Ramos (cell line): ENCODE results near the gene HSPA9.

Source experiments
- in situ Hi-C: fragments of 300-500 bp; cut with MboI; formaldehyde crosslinking; loops from one replicate; pipeline ENCODE4 v1.14.3; 2022; ENCODE audit warnings: low sequenced_read_pairs; ENCODE audit not compliant: unreplicated experiment

HSPA9 gene

DNA sequence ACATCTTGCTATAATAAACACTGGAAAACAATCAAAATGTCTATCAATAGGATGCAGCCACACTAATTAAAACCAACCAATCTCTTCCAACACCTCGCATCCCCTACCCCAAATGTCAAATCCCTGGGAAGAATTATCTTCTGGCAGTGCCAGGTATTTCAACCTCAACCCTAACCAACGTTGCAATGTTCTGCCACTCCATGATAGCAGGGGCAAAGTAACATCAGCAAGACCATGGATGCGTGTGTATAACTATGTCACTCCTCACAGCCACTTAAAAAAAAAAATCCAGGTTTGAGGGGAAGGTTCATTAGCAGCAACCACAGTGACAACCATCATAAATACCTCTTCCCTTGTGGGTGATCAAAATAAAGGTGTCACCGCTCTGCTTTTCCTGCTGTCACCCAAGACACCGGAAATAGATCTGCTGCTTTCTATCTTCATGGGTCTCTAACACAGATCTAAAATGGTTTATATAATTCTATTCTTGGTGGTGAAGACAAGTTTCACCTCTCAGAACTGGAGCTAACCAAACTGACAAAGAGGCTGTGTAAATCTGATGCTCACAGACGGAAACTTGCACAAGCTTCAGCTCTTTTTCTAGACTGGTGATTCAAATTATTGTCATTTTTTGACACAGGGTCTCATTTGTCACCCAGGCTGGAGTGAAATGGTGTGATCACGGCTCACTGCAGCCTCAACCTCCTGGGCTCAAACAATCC lies 9.9 kb downstream of the HSPA9 start:
- in situ Hi-C loops, result no loop called here

DNA sequence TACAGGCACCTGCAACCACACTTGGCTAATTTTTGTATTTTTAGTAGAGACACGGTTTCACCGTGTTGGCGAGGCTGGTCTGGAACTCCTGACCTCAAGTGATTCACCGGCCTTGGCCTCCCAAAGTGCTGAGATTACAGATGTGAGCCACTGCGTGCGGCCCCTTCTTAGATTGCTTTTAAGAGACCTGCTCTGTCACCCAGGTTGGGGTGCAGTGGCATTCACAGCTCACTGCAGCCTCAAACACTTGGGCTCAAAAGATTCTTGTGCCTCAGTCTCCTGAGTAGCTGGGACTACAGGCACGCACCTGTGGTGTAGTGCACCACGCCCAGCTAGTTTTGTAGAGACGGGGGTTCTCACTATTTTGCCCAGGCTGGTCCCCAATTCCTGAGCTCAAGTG lies 11.0 kb downstream of the HSPA9 start:
- in situ Hi-C loops, result no loop called here

DNA sequence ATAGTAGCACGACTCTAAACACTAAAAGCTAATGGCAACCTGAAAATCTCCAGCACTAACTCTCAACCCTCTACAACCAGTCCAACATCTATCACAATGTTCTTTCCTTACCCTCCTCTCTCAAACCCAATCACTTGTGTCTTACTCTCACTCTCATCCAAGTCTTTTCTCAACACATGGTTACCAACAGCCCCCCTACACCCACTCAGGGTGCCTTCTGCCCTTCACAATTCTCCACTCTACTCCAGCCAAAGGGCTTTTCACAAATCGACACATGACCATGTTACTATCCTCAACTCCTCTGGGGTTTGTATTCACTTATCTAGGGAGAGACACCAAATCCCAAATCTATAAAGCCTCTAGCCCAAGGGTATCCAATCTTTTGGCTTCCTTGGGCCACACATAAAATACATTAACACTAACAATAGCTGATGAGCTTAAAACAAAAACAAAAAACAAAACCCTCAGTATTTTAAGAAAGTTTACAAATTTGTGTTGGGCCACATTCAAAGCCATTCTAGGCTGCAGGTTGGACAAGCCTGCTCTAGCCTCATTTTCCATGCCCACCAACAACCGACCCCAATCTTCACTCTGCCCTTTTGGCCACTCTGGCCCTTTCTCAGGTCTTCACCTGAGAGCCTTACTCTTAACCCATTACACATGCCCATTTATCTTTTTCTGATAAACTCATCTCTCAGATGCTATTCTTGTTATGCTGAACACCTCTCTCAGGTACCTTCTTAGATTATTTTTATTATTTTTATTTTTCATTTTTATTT lies 11.7 kb downstream of the HSPA9 start:
- in situ Hi-C loops, result no loop called here

DNA sequence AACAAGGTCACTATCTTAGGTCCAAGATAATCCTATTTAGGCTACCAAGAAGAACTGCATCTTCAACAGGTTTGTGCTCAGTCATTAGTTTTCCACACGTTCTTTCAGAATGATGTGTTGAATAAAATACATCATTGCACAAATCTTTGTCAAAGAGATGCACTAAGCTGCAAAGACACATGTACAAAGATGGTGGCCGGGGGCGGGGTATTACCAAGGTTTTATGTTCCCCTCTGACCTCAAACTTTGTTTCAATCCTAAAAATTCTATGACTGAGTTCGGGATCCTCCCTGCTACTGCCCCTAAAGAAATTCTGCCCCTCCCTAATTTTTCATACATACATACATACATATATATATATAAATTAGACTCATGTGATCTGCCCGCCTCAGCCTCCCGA lies 14.2 kb downstream of the HSPA9 start:
- in situ Hi-C loops, result no loop called here

DNA sequence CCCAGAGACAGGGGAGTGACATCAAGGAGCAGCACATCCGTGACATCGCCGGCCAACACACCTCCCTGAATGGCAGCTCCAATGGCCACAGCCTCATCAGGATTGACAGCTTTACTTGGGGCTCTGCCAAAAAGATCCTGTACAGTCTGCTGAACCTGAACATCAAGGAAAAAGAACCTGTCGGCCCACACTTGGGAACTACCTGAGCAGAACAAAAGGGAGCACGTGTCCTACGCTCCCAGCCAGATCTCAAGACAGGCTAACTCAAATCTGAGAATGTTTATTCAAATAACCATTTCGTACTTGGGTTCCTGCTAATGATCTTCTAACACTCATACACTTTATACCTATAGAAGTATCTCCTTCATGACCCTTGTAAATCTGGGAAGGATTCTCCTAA lies 15.3 kb downstream of the HSPA9 start:
- in situ Hi-C loops, result no loop called here

DNA sequence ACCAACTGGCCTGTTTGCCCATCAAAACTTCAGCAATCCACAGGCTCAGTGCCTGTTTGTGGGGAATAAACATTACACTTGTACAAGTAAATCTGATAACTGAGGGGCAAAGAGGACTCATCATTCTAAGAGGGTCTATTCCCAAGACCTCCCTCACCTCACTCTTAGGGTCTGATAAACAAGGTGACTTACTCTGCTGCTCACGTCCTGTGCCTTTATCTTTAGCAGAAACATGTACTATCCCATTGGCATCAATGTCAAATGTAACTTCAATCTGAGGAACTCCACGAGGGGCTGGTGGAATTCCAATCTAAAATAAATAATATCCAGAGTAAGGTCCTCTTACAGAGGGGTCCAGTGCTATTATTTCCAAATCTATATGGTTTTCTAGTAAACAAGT lies 17.5 kb downstream of the HSPA9 start:
- in situ Hi-C loops, result no loop called here

DNA sequence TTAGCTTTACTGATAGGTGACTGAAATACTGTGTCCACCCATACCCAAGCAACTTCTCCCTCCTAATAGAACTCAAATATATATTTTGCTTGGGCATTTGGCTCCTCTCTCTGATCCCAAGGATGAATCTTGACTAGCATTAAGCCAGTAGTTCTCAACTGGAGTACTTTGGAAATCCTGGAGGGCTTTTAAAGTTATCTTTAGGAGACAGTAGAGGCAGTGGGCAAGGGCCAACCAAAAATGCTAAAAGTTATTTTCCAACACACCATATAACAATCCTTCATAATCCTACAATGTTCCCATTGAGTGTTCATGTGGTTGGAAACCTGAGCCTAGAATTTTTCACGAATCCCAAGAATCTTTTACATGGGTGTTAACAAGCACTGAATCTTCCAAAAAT lies 21.1 kb downstream of the HSPA9 start:
- in situ Hi-C loops, result no loop called here

DNA sequence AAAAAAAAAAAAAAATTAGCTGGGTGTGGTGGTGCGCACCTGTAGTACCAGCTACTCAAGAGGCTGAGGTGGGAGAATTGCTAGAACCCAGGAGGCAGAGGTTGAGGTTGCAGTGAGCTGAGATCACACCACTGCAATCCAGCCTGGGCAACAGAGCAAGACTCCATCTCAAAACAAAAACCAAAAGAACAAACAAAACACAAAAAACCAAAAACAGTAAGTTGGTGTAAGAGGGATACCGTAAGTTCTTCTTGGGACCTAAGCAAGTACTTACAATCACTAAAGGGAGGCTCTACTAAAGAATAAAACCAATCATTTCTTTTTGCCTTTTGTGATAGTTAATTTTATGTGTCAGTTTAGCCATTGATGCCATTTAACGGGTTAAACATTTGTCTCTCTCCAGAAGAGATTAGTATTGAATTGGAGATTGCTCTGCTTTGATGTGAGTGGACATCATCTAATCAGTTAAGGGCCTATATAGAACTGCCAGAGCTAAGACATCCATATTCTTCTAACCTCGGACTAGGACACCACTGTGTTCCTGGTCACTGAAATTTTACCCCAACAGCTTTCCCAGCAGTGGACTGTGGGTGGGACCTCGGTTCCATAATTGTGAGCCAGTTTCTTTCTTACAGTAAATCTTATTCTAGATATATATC lies 21.6 kb downstream of the HSPA9 start:
- in situ Hi-C loops, result no loop called here

DNA sequence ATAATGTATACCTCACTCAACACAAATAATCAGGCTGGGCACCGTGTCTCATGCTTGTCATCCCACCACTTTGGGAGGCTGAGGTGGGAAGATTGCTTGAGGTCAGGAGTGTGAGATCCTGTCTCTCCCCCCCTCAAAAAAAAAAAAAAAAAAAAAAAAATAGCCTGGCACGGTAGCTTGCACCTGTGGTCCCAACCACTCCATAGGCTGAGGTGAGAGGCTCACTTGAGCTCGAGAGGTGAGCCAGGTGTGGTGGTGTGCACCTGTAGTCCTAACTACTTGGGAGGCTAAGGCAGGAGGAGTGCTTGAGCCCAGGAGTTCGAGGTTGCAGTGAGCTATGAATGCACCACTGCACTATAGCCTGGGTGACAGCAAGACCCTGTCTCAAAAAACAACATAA lies 22.5 kb downstream of the HSPA9 start:
- in situ Hi-C loops, result no loop called here

DNA sequence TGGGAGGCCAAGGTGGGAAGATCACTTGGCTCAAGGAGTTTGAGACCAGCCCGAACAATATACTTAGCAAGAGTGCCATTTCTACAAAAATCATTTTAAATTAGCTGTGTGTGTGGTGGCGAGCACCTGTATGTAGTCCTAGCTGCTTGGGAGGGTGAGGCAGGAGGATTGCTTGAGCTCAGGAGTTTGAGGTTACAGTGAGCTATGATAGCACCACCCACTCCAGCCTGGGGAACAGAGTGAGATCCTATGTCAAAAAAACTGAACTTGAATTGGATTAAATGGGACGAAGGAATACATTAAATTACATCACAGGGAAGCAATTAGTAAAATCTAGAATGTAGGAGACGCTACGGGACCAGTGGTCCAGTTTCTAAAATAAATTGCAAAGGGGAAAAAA lies 25.8 kb downstream of the HSPA9 start:
- in situ Hi-C loops, result no loop called here

DNA sequence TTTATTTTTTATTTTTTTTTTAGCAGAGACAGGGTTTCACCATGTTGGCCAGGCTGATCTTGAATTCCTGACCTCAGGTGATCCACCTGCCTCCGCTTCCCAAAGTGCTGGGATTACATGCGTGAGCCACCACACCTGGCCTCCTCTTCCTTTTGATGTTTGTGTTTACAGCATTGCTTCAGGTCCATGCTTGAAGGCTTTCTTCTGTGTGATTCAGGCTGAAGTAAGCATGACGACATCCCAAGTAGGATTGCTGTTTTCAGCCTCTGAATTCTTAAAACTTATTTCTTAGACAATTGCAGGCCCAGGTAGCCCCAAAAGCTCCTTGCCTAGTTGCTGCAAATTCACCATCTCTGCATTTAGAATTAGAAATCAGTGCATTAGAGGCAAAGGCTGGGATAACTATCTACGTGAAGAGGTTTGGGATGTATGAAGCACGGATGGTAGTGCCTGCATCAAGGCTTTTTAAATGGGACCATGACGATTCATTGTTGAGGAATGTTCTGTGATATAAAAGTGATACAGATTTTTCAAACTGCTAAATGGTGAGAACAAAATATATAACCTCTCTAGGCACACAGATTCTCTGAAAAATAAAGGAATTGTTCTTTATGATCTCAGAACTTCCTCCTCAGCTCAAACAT lies 29.2 kb downstream of the HSPA9 start:
- in situ Hi-C loops, result no loop called here

DNA sequence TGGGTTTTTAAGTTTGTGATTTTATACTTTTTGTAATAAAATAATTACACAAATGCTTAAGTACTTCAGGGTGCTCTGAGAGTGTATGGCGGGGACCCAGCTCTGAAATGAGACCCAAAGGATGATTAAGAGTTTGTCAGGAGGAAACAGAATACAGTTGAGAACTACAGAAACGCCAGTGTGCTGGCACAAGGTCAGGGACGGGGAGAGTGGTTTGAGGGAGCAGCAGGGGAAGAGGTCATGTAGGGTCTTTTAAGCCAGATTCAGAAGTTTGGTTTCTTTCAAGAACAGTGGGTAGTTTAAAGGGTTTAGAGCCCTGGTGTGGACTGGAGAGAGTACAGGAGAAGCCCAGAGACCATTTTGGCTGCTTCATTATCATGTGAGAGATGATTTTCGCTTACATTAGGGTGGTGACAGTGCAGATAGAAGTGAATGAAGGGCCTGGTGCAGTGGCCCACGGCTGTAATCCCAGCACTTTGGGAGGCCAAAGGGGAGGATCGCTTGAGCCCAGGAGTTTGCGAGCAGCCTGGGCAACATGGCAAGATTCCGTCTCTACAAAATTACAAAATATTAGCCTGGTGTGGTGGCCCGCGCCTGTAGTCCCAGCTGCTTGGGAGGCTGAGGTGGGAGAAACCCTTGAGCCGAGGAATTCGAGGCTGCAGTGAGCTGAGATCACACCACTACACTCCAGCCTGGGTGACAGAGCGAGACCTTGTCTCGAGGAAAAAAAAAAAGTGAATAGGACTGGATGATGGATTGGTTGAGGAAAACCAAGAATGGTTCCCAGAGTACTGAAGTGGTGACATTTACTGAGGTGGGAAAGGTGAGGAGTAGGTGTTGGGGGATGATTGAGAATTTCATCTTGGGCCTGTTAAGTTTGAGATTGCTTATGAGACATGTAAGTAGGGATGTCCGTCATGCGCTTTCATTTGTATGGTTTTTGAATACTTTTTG lies 30.7 kb downstream of the HSPA9 start:
- in situ Hi-C loops, result no loop called here

DNA sequence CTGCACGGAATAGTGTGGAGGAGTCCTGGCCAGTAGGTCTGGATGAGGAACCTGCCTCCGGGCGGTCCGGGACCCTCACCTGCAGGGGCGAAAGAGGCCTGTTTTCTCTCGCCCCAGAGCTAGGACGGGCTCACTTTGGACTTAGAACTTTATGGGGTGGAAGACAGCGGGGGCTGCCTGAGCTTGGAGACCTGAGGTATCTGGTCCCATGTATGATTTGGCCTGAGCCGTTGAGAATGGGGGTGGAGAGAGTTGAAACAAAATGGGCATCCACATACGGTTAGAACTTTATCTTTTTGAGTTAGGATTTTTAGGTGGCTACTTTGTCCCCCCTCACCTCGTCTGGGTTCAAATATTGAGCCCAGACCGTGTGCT lies 31.5 kb downstream of the HSPA9 start:
- in situ Hi-C loops, result no loop called here

DNA sequence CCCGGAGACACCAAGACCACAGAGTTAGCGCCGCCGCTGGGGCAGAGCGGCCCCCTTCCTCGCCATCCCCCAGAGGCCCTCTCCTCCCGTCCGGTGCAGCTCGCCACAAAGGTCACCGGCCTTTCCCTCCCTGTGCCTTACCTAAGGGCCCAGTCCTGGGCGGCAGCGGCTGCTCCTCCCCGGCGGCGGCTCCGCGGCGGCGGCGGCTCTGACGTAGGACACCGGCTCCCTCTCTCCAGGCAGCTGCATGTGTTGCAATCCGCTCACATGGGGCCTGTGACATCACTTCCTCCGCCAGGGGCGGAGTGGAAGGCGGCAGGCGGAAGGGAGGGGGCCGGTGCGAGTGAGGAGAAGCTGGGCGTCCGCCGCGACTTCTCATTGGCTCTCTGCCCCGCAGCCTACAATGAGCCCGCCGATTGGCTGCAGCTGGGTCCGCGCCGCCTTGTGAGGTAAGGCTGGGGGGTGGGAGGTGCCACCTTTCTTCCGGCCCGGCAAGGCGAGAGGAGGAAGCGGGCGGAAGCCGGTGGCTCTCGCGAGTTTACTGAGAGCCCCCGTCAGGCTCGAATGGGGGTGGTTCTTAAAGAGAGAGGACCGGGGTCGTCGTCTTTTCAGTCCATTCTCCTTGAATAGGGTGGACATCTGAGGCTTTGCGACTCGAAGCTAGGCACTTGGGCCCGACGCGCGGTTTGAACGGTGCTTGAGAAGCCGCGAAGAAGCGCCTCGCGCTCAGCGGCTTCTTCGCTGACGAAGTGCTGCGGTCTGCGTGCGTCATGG lies 32.1 kb downstream of the HSPA9 start, which contains the start of gene ETF1:
ETF1 (minus strand) TSS at position 281 of the 774 bp plus-strand sequence. CDS start 318 bp downstream, outside the sequence.
- in situ Hi-C loops, result no loop called here

DNA sequence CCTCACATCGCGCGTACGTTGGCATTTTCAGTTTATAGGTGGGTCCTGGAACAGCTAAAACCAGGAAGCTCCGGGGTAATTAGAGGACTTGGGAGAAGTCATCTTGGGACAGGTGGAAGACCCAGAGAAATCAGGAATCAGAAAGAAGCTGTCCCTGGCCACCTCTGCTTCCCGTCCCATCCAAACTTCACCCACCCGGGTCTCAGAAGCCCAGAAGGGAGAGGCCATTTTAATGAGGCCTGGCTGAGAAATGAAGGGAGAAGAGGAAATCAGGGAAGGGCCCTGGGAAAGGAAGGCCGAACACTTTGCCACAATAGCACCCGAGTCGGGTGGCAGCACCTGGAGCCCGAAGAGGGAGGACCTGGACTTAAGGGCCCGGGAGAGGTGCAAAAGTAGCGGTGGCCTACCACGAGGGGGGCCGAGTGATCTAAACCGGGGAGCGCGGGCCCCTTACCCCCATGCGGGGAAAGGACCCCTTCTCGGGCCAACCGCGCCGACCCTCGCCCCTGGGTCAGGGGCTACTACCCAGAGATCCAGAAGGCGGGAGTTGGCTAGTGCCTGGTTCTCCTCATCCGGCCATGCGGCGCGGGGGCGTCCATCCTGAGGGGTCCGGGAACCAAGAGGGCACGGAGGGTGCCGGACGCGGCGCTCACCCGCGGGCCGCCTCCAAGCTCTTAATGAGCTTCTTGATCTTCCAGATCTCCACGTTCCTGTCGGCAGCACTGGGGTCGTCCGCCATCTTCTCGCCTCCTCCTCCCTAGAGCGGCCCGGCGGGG lies 32.8 kb downstream of the HSPA9 start:
- in situ Hi-C loops, result no loop called here

DNA sequence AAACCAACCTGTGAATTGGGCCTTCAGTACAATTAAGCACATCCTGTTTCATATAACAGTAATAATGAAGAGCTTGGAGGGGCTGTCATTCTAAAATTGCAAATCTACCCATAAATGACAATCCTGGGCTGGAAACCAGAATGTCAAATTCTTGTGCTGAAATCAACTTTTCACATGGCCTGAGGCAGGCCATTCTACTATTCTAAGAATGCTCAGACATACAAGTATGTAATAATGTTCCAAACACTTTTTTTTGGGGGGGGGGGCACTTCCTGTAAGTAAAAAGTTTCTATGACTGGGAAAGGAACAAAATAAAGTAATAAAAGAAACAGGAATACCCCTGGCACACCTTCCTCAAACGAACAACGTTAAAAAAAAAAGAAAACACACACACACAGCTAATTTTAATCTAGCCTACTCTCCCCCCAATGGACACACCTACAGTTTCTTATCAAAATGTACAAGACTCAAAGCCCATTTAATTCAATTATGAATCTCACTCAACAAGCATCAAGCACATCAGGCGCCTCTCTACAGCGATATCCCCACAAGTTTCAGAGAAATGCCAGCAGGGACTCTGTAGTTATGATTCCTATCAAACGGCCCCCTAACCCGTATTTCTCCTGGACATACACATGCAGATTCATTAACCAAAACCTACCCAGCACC lies 33.6 kb downstream of the HSPA9 start:
- in situ Hi-C loops, result no loop called here

DNA sequence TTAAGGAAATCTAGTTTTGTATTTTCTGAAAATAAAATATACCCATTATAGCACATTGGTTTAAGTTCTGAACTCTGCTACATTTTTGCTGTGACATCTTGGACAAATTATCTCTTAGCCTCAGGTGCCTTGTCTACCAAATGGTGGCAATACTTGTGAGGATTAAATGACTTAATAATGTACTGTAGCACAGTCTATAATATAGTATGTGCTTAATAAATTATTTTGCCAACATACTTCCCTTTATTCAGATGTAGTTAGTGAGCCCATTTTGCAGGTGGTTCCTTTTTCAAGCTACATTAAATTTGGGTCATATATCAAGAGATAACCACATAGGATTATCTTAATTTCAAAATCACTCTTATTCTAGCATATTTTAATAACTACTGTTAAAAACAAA lies 35.4 kb downstream of the HSPA9 start:
- in situ Hi-C loops, result no loop called here
